Measurements from ENCODE around the gene ATG7.

The ATG7 gene

GRCh38 chr3:11445883-11446282 lies 173.7 kb downstream of the ATG7 start:
- H3K4me3 ChIP-seq (ENCODE audit: low read depth in 1 of 2, low read length in 2 of 2): no peak overlapping the region
- H3K9ac ChIP-seq (ENCODE audit: low read depth, low read length): no peak overlapping the region
- TF ChIP-seq CTCF (IDR thresholded peaks at IDR 0.05; ENCODE audit: borderline replicate concordance, extremely low read depth, low read length, poor library complexity, severe bottlenecking): no peak
- TF ChIP-seq EZH2 (IDR thresholded peaks at IDR 0.05; ENCODE audit: borderline replicate concordance, low read depth, low read length, severe bottlenecking): no peak
- no peaks in the 10 kb centered on the region for H3K27me3 ChIP-seq (ENCODE audit: insufficient read depth, low read length, poor library complexity)
- ATAC-seq (ENCODE audit: insufficient read depth, low read depth) (no peak), DNase-seq (no peak)
- no peaks in the 10 kb centered on the region for H3K79me2 ChIP-seq (ENCODE audit: insufficient read depth, low read length)
- H3K4me2 ChIP-seq (ENCODE audit: insufficient read depth, low read length): no peak overlapping the region
- no peaks in the 10 kb centered on the region for H3K9me3 ChIP-seq (ENCODE audit: insufficient read depth, low read length, severe bottlenecking)
- H4K20me1 ChIP-seq (ENCODE audit: insufficient read depth, low read length): no peaks in the 10 kb centered on the region
- H3K36me3 ChIP-seq (ENCODE audit: insufficient read depth, low read length): no peaks in the 10 kb centered on the region
- H2AFZ ChIP-seq (ENCODE audit: low read depth, low read length): no peak overlapping the region
- no peaks in the 10 kb centered on the region for H3K4me1 ChIP-seq (ENCODE audit: insufficient read depth, low read length)
- no peak overlapping the region for H3K27ac ChIP-seq (ENCODE audit: low read length)

GRCh38 chr3:11447584-11448200 lies 175.5 kb downstream of the ATG7 start:
- no peaks in the 10 kb centered on the region for H3K27me3 ChIP-seq (ENCODE audit: insufficient read depth, low read length, poor library complexity)

GRCh38 chr3:11450015-11450414 lies 177.8 kb downstream of the ATG7 start:
- Histone ChIP-seq H3K9me3 (ENCODE audit: insufficient read depth, low read length, severe bottlenecking) (no peaks in the 10 kb centered on the region), H3K27me3 (ENCODE audit: insufficient read depth, low read length, poor library complexity) (no peaks in the 10 kb centered on the region), H3K9ac (ENCODE audit: low read depth, low read length) (no peak overlapping the region), H2AFZ (ENCODE audit: low read depth, low read length) (no peak overlapping the region), H4K20me1 (ENCODE audit: insufficient read depth, low read length) (no peaks in the 10 kb centered on the region), H3K4me1 (ENCODE audit: insufficient read depth, low read length) (no peaks in the 10 kb centered on the region), H3K27ac (ENCODE audit: low read length) (no peak overlapping the region), H3K79me2 (ENCODE audit: insufficient read depth, low read length) (no peaks in the 10 kb centered on the region), H3K36me3 (ENCODE audit: insufficient read depth, low read length) (no peaks in the 10 kb centered on the region), H3K4me3 (ENCODE audit: low read depth in 1 of 2, low read length in 2 of 2) (no peak overlapping the region), H3K4me2 (ENCODE audit: insufficient read depth, low read length) (no peak overlapping the region)
- ATAC-seq (ENCODE audit: insufficient read depth, low read depth) (no peak), DNase-seq (no peak)
- TF ChIP-seq CTCF (IDR thresholded peaks at IDR 0.05; ENCODE audit: borderline replicate concordance, extremely low read depth, low read length, poor library complexity, severe bottlenecking): no peak

More at GRCh38 chr3:11447584-11448200, 175.5 kb downstream of the ATG7 start:
- no peaks in the 10 kb centered on the region for H4K20me1 ChIP-seq (ENCODE audit: insufficient read depth, low read length)
- H3K4me2 ChIP-seq (ENCODE audit: insufficient read depth, low read length): no peak overlapping the region
- no peaks in the 10 kb centered on the region for H3K4me1 ChIP-seq (ENCODE audit: insufficient read depth, low read length)
- no peaks in the 10 kb centered on the region for H3K9me3 ChIP-seq (ENCODE audit: insufficient read depth, low read length, severe bottlenecking)
- no peak overlapping the region for H3K27ac ChIP-seq (ENCODE audit: low read length)
- TF ChIP-seq EZH2 (IDR thresholded peaks at IDR 0.05; ENCODE audit: borderline replicate concordance, low read depth, low read length, severe bottlenecking): no peak
- TF ChIP-seq CTCF (IDR thresholded peaks at IDR 0.05; ENCODE audit: borderline replicate concordance, extremely low read depth, low read length, poor library complexity, severe bottlenecking): no peak
- H3K79me2 ChIP-seq (ENCODE audit: insufficient read depth, low read length): no peaks in the 10 kb centered on the region
- no peak overlapping the region for H2AFZ ChIP-seq (ENCODE audit: low read depth, low read length)
- H3K36me3 ChIP-seq (ENCODE audit: insufficient read depth, low read length): no peaks in the 10 kb centered on the region
- DNase-seq (no peak), ATAC-seq (ENCODE audit: insufficient read depth, low read depth) (no peak)
- H3K9ac ChIP-seq (ENCODE audit: low read depth, low read length): no peak overlapping the region
- H3K4me3 ChIP-seq (ENCODE audit: low read depth in 1 of 2, low read length in 2 of 2): no peak overlapping the region

GRCh38 chr3:11452312-11452711 lies 180.1 kb downstream of the ATG7 start:
- no peak for ATAC-seq (ENCODE audit: insufficient read depth, low read depth)
- Histone ChIP-seq H3K9ac (ENCODE audit: low read depth, low read length) (no peak overlapping the region), H3K79me2 (ENCODE audit: insufficient read depth, low read length) (no peaks in the 10 kb centered on the region), H3K36me3 (ENCODE audit: insufficient read depth, low read length) (no peaks in the 10 kb centered on the region; the same call in 1 of the 2 replicates), H2AFZ (ENCODE audit: low read depth, low read length) (no peak overlapping the region), H3K27me3 (ENCODE audit: insufficient read depth, low read length, poor library complexity) (no peaks in the 10 kb centered on the region), H4K20me1 (ENCODE audit: insufficient read depth, low read length) (no peaks in the 10 kb centered on the region), H3K27ac (ENCODE audit: low read length) (no peak overlapping the region), H3K4me1 (ENCODE audit: insufficient read depth, low read length) (no peaks in the 10 kb centered on the region), H3K4me3 (ENCODE audit: low read depth in 1 of 2, low read length in 2 of 2) (no peak overlapping the region), H3K9me3 (ENCODE audit: insufficient read depth, low read length, severe bottlenecking) (no peaks in the 10 kb centered on the region), H3K4me2 (ENCODE audit: insufficient read depth, low read length) (no peak overlapping the region)
- no peak for DNase-seq
- TF ChIP-seq EZH2 (IDR thresholded peaks at IDR 0.05; ENCODE audit: borderline replicate concordance, low read depth, low read length, severe bottlenecking) (no peak), CTCF (IDR thresholded peaks at IDR 0.05; ENCODE audit: borderline replicate concordance, extremely low read depth, low read length, poor library complexity, severe bottlenecking) (no peak)
